Stimulated activated CD8-positive, alpha-beta memory T cell treated with anti-CD3 and anti-CD28 coated beads, Interleukin-7, amount 100 ng/mL, for 1 hour (primary cell): ENCODE results near the gene PDE10A.
"Not testable (repeated sequence)": the region's sequence is repeated elsewhere in the genome, so short reads cannot be mapped to it uniquely, and the experiment has no call there.

Source experiments
- DNase-seq, 2 donors: peaks; one replicate each; pipeline ENCODE4 v3.0.0-alpha.2; 2020; ENCODE audit warnings: low read depth in 2 of 2

The PDE10A gene

DNA sequence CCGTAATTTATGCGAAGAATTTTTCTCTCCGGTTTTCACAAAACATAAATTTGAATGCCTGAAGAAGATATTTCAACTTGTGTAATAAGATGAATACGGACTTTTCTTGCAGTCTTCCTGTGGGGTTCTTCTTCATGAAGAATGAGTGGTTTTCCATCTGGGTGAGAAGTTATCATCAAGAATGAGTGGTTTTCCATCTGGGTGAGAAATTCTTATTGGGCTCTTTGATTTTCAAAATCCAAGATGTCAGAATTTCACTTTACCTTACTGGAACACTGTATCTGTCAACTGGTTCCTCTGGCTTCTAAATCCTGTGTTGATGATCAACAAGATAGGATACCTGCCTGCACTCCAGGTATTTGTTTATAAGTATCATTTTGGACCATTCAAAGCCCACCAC lies 193.6 kb downstream of the PDE10A start:
- no peak for DNase-seq

DNA sequence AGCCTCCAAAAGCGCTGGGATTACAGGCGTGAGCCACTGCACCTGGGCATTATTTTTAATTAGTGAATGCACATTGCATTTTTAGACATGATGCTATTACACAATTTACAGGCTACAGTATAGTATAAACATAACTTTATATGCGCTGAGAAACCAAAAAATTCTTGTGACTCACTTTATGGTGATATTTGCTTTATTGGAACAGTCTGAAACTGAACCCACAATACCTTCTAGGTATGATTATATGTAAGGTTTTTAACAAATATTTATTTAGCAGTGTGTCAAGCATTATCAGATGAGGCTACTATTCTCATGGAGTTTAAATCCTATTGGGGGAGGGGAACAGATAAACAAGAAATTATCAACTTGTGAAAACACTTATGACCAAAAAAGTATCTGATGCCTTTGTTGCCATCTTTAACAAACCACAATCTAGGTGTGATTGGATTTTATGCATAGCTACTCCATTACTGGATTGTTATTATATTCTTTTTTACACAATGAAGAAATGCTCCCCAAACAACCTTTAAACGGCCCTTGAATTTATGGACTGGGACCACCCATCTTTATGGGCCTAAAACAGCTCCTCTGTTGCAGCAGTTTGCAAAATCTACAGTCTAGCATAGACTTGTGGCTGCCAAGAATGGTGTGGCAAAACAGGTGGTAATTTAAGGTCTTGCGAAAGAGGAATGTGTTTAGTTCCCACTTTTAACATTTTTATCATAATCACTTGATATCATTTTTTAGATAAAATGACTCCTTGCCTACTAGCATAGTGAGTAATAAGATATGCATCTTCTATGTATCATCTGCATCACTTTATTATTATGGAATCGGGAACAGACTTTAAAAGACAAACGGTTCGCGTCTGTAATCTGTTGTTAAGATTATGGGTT lies 194.5 kb downstream of the PDE10A start:
- no peak for DNase-seq

DNA sequence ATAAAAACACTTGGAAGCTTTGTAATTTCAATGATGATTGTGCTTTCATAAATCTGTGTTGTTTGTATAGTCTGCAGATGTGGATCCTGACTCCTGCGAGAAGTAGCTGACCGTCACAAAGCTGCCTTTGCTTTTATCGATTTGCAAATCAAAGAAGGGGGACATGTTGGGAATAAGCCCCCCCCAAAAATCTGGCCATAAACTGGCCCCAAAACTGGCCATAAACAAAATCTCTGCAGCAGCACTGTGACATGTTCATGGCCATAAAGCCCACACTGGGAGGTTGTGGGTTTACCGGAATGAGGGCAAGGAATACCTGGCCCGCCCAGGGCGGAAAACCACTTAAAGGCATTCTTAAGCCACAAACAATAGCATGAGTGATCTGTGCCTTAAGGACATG lies 199.5 kb downstream of the PDE10A start:
- not testable (repeated sequence) for DNase-seq

DNA sequence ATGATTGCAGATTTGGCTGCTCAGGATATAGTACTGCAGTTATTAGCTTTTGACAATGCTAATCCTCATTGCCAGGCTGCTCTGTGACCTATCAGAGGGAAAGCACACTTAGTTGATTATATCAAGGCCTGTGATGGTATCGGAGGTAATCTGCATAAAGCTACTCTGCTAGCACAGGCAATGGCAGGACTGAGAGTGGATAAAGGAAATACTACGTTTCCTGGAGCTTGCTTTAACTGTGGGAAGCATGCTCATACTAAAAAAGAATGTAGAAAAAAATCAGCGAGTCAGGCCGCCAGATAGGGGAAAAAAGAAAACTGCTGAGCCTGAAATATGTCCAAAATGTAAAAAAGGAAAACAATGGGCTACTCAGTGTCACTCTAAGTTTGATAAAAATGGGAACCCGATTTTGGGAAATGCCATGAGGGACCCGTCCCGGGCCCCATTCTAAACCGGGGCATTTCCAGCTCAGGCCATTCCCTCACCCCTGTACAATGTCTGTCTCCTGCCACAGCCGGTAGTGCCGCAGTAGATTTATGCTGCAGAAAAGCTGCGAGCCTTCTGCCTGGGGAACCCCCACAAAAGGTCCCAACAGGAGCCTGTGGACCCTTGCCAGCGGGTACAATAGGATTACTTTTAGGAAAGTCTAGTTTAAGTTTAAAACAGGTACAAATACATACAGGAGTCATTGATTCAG lies 203.3 kb downstream of the PDE10A start:
- DNase-seq: not testable (repeated sequence)

DNA sequence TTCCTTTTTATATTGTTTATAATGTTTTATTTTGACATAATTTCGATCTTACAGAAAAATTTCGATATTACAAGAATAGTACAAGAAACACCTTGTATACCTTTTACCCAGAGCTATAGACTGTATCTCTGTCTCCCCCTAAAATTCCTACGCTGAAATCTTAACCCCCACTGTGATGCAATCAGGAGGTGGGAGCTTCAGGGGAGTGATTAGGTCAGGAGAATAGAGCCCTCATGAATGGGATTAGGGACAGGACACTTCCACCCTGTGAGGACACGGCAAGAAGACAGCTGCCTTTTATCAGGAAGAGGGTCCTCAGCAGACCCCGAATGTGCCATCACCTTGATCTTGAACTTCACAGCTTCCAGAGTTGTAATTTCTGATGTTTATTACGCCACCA lies 204.9 kb downstream of the PDE10A start:
- DNase-seq: no peak

DNA sequence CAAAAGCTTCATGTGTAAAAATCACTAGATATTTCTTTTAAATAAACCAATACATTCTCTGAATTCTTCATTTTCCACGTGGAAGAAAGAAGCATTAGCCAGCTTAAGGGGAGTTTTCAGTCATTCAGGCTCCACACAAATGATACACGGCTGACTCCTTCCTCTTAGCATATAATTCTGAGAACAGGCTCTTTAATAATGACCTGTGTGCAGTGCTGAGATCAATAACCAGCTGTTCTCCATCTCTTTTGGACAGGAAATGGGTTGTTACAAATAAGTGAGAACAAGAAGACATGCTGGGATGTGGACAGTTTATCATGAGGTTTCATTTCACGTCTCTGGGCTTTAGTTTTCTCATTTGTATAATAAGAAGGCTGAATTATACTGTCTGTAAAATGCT lies 206.8 kb downstream of the PDE10A start:
- no peak for DNase-seq

DNA sequence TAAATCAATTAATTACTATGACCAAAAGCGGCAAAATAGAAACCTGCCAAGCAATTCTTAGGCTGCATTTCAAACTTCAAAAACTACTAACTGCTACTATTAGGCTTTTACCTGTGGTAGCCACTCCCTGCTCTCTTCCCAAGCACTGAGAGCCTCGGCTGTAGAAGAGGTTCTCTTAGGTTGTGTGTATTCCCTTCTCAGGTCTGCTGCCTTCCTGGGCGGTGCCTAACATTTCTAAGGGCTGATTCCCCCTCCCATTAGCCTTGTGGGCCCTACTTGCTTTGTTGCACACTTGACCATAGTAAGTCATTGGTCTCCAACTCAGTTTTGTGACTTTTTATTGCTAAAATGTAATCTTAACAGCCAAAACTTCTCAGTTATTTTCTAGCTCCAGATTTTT lies 207.6 kb downstream of the PDE10A start:
- DNase-seq: no peak

DNA sequence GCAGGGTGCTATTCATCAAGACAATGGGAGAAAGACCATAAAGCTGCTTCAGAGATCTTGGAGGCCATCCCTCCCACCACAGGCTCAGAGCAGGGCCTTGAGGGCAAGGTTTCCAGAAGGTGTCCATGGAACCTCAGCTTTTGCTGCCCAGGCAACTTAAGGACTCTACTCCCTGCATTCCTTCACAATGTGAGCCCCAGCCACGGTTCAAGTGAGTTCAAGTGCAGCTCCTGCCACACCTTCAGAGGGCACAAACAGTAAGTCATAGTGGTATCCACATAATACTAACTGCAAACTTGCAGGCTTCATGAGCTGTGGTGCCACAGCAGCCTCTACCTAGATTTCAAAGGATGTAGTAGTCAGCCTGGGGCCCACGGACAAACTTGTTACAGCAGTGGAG lies 209.6 kb downstream of the PDE10A start:
- no peak for DNase-seq

DNA sequence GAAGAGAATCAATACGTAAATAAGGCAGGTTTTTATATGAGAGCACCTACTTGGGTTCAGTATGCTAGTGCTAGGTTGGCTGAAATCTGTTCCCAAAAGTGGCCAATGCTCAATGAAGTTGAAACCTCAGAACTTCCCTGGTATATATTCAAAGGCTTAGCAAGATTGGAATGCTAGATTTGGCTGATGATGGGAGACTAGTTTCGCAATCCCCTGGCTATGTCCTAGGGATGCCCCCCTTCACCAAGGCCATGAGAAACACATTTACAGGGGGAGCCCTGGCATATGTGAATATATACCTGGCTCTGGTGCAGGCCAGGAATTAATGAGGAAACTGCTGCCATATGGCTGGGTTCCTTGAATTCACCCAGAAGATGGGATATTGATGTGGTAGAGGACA lies 211.2 kb downstream of the PDE10A start:
- no peak for DNase-seq

DNA sequence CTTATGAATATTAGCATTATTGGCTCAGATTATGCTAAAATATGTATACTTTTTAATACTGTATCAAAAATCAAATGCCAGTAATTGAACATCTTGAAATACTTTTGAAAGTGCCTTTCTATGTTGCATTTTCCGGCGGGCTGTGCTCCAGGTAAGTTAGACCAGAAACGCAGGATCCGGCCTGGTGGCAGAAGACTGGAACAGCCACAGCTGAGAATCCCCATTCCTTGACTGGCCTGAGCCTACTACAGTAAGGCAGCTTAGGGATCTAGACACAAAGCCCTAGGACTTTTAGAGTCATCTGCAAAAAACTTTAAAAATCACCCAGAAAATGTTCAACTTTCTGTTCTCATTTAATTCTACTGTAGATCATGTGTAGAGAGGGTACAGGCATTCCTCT lies 214.8 kb downstream of the PDE10A start:
- no peak for DNase-seq

DNA sequence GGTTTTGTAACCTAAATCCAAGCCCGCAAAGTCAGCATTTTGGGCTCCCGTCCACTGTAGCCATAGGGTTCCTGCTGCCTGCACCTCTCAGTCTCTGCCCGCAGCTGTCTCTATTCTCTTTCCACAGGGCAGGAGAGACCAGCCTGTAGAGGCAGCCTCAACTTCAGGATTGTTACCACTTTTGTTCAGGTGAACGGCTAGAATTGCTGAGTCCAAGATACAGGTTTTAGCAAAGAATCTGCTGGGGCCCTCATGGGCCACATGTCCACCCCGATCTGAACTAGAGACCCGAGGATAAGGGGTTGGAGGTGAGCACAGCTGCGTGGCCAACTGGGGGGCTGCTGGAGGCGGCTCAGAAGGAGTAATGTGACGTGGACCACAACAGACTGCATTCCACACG lies 215.9 kb downstream of the PDE10A start:
- no peak for DNase-seq

DNA sequence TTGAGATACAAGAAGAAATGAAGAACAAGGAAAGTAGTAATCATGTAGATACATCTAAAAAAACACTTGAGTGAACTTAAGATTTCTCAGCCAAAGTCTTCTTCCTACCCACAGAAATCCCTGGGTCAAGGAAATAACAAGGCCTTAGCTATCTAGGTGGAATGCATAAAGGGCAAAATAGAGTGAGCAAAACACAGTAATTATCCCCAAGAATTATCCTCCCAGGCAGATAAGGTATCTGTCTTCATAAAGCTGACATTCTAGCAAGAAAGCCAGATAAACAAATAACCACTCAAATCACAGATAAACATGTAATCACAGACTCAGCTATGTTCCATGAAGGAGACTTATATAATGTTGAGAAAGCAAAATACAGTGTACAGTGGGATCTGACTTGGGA lies 216.7 kb downstream of the PDE10A start:
- no peak for DNase-seq

DNA sequence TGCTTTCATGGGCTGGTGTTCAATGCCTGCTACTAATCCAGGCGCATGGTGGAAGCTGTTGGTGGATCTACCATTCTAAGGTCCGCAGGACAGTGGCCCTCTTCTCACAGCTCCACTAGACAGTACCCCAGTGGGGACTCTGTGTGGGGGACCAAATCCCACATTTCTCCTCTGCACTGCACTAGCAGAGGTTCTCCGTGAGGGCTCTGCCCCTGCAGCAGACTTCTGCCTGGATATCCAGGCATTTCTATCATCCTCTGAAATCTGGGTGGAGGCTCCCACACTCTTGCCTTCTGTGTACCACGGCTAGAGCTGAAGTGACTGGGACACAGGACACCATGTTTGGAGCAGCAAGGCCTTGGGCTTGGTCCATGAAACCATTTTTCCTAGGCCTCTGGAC lies 219.6 kb downstream of the PDE10A start:
- DNase-seq: no peak

DNA sequence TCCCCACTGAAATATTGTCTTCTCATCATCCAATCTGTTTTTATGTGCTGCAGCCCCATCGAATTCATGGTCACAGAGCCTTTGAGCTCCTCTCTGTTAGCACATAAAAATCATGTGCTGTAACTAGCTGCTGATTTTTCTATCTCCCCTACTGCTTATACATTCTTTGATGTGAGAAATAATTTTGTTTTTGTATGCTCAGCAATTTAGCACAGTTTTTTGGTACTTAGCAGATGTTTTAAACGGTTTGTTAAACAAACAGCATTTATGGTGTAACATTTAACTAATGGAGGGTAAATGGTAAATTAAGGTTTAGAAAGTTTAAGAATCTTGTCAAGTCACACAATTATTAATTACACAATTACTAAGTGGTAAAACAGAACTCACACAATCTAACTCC lies 221.9 kb downstream of the PDE10A start:
- DNase-seq: no peak

DNA sequence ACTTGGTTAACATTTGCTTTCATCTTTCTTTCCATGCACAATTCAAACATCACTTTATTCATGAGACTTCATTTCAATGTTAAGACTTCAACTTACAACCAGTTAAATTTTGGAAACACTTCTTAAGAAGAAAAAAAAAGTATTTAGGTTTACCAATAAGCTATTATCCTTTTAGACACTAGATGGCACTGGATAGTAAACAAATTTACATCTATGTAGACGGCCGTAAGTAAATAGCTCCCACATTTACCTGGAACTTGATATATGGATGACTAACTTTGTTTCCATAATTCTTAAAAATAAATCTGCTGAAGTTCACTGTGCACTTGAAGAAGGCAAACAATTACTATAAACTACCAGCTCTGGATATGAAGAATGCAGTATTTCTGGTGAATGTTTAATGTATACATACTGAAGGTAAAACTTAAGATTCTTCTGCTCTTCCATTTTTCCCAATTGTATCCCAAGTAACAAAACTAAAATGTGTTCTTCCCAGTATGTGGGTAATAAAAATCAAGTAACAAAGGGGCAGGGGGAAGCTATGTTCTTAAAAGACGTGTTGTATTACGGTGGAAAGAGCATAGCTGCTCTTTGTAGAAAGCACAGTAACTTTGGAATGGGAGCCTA lies 223.0 kb downstream of the PDE10A start:
- no peak for DNase-seq

DNA sequence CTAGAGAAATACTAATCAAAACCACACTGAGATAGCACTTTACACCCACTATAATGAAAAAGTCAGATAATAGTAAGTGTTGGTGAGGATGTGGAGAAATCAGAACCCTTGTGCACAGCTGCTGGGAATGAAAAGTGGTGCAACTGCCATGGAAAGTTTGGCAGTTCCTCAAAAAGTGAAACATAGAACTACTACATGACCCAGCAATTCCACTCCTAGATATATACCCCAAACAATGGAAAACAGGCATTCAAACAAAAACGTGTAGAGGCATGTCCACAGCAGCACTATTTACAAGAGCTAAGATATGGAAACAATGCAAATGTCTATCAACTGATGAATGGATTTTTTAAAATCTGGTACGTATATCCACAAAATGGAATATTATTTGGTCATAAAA lies 236.1 kb downstream of the PDE10A start:
- no peak for DNase-seq

DNA sequence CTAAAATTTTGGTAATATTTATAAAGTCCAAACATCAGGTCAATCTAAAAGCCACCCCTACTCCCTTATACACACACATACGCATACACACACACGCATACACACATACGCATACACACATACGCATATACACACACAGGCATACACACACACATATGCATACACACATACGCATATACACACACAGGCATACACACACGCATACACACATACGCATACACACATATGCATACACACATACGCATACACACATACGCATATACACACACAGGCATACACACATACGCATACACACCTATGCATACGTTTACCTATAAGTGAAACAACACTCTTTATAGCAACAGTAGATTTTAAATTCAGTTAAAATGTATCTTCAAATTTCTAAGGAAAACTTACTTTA lies 240.8 kb downstream of the PDE10A start:
- no peak for DNase-seq

DNA sequence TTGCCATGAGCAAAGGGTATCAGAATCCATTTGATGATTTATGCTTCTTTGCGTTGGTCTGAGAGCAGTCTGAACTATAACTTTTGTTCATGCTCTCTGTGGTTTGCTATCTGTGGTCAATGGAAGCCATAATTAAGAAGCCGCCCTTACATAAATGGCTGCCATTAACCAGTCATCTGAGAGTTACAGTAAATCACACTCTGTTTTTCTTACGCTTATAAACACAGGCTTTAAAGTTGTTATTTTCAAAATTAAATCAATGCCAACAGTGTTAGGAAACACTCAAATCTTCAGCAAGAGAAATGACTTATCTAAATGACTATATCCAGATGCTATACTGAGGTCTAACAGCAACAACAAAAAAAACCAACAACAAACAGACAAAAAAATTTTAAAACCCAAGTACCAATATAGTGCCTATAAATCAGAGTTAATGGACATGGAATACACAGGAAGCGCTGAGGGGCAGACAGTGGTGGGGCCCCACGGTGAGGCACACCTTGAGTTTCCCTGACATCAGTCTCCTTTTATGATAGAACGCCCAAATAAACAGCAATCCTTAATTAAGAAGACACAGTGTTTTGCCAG lies 245.7 kb downstream of the PDE10A start:
- no peak for DNase-seq

DNA sequence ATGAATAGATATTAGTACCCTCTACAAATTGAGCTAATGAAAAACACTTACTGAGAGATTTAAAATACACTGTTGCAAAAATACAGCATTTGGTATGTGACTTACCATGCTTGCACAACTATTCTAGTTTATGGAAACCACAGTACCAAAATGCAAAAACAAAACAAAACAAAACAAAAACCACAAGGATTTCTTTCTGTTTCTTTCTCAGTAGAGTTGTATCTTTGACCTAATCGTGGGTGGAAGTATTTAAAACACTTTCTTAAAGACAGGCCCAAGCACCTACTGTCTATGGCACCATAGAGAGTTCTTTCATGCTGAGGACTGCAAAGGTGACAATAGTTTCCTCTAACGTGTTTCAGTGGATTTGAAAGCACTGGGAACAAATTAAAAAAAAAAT lies 258.3 kb downstream of the PDE10A start:
- DNase-seq: no peak

DNA sequence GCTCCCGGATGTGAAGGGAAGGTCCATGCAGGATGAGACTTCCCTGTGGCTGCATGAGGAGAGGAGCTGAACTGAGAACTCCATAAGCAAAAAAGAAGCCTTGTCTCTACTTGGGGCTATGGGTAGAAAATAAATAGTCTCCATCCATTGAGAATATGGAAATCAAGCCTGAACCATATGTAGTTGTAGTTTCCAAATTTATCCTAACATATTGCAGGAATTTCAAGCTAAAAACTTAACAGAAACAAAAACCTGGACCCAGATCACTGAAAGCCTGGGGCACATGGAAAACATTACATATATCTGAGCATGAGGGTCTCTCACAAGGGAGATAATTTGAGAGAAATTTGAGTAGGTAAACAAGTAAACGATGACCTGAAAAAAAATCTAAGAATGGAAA lies 258.7 kb downstream of the PDE10A start:
- no peak for DNase-seq

DNA sequence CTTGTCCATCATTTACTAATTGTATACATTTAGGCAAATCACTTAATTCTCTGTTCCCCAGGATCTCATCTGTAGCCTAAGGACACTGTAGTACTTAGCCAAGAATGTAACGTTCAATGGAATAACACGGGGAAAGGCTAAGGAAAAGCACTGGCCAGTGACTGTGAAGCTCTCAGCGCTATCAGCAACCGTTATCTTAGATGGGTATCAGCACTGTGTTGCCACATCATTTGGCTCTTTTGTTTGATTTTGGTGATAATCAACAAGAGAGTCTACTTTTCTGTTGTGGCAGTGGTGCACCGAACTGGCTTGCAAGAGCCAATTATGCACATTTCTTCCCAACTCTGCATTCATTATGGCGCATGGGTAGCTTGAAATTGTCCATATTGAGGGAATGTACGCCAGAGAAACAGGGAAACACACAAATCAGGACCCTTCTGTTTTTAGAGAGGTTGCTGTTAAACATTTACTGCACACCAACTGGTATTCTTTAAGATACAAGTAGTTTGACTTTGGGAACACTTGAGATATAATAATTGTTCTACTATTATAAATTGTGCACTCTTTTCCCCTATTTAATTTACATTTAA lies 259.9 kb downstream of the PDE10A start:
- no peak for DNase-seq

DNA sequence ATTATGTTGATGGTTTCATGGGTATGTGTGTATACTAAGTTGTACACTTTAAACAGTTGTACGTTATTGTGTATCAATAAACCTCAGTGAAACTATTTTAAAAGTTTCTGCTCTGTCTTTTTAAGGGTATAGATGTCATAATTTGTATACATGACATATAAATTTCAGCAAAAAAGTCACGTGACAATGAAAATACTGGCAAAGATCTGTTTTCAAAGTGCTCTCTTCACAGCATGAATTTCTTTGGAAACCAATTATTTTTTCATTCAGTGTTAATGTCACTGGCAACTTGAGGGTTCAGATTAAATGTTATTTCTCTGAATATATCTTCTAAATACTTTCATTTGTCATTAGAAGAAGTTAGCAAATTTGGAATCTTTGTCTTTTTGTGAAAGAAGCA lies 261.9 kb downstream of the PDE10A start:
- no peak for DNase-seq
